Gastrocnemius medialis (tissue), 4 donors: ENCODE data around the gene MMD2.

ENCODE experiments used
- POLR2A ChIP-seq, 2 donors: fragments of 450-650 bp; IDR thresholded peaks; one replicate each; pipeline ENCODE4 v1.6.1; 2017; ENCODE audit warnings: antibody characterized with exemption in 2 of 2, mild to moderate bottlenecking in 2 of 2, moderate library complexity in 2 of 2
- TF ChIP-seq, protein P1 (sequence below), 5 experiments: fragments of 450-650 bp in 3 of 5; fragments of 200-600 bp in 2 of 5; sonication (generic) in 2 of 5; IDR thresholded peaks in 4 of 5; conservative IDR thresholded peaks in 1 of 5; 1 replicate in 4 of 5; 2 replicates in 1 of 5; pipeline ENCODE4 v1.5.1; 2016 to 2019; ENCODE audit warnings: antibody characterized with exemption in 5 of 5, mild to moderate bottlenecking in 3 of 5, moderate library complexity in 3 of 5

DNA sequence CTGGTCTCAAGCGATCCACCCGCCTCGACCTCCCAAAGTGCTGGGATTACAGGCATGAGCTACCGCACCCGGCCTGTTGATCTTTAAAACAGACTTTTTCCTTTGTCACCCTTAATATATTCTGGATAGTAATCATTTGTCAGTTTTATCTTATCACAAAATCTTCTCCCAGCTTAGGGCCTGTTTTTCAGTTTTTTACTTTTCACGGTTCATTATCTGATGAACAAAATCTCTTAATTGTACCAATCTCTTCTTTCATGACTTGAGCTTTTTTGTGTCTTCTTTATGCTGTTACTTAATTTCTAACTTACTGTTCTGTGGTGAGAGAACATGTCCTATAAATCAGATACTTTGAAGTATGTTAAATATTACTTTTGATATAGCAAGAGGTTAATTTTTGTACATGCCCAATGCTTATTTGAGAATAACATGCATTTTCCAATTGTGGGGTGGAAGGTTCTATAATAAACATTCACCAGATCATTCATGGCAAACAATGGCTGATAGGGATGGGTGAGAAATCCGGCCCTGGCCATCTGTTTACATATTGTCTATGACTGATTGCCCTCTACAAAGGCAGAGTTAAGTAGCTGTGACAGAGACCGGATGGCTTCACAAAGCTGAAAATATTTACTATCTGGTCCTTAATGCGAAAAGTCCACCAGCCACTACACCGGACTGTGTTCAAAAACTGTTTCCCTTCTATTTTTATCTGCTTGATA, 102.5 kb downstream of the MMD2 start:
- TF ChIP-seq, protein P1, sequence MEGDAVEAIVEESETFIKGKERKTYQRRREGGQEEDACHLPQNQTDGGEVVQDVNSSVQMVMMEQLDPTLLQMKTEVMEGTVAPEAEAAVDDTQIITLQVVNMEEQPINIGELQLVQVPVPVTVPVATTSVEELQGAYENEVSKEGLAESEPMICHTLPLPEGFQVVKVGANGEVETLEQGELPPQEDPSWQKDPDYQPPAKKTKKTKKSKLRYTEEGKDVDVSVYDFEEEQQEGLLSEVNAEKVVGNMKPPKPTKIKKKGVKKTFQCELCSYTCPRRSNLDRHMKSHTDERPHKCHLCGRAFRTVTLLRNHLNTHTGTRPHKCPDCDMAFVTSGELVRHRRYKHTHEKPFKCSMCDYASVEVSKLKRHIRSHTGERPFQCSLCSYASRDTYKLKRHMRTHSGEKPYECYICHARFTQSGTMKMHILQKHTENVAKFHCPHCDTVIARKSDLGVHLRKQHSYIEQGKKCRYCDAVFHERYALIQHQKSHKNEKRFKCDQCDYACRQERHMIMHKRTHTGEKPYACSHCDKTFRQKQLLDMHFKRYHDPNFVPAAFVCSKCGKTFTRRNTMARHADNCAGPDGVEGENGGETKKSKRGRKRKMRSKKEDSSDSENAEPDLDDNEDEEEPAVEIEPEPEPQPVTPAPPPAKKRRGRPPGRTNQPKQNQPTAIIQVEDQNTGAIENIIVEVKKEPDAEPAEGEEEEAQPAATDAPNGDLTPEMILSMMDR (IDR thresholded peaks at IDR 0.05 in 4 of 5, conservative IDR thresholded peaks at IDR 0.05 in 1 of 5) = no peak
- no peak for TF ChIP-seq POLR2A (IDR thresholded peaks at IDR 0.05)
